GM18520 (cell line): ENCODE results near the gene WHRN.
A peak's percentile ranks its signal among the peaks of the same experiment; 100 is the strongest.

Experiments
- ATAC-seq: cut with Tn5 transposase; IDR thresholded peaks from one replicate; pipeline ENCODE4 v1.9.1; 2021; ENCODE audit not compliant: unreplicated experiment

Gene WHRN

GRCh38 chr9:114493521-114494184, 11.6 kb downstream of the WHRN start:
- ATAC-seq, result no peak

GRCh38 chr9:114492991-114493390, 12.3 kb downstream of the WHRN start:
- no peak for ATAC-seq

GRCh38 chr9:114491430-114492003, 13.8 kb downstream of the WHRN start:
- ATAC-seq, result no peak

GRCh38 chr9:114489928-114490327, 15.3 kb downstream of the WHRN start:
- ATAC-seq, result no peak

GRCh38 chr9:114488398-114489129, 16.7 kb downstream of the WHRN start:
- no peak for ATAC-seq

- ATAC-seq, result no peak
These were observed 17.5 kb downstream of the WHRN start for GRCh38 chr9:114487607-114488300.

- no peak for ATAC-seq
These were observed 18.9 kb downstream of the WHRN start for GRCh38 chr9:114486205-114486963.

GRCh38 chr9:114484854-114485443, 20.3 kb downstream of the WHRN start:
- peak; percentile 78 for ATAC-seq

- ATAC-seq, result peak; percentile 27
These were observed 20.9 kb downstream of the WHRN start for GRCh38 chr9:114484215-114484853.

GRCh38 chr9:114483499-114483898, 21.8 kb downstream of the WHRN start:
- ATAC-seq, result no peak

GRCh38 chr9:114482593-114482992, 22.7 kb downstream of the WHRN start:
- ATAC-seq, result no peak

GRCh38 chr9:114481789-114482188, 23.5 kb downstream of the WHRN start:
- ATAC-seq, result no peak

GRCh38 chr9:114480746-114481435, 24.4 kb downstream of the WHRN start:
- no peak for ATAC-seq

GRCh38 chr9:114478871-114479270, 26.4 kb downstream of the WHRN start:
- no peak for ATAC-seq

- no peak for ATAC-seq
These were observed 26.8 kb downstream of the WHRN start for GRCh38 chr9:114478459-114478858.

GRCh38 chr9:114477642-114478041, 27.6 kb downstream of the WHRN start:
- ATAC-seq, result no peak

GRCh38 chr9:114476891-114477469, 28.3 kb downstream of the WHRN start:
- ATAC-seq, result no peak

- no peak for ATAC-seq
These were observed 29.7 kb downstream of the WHRN start for GRCh38 chr9:114475412-114476135.
